Spleen (tissue), 7 donors: Measurements from ENCODE around the gene HSDL1.

Source experiments
- POLR2A ChIP-seq, 3 donors: fragments of 450-650 bp; IDR thresholded peaks; one replicate each; pipeline ENCODE4 v1.5.1; 2017; ENCODE audit warnings: antibody characterized with exemption in 3 of 3, mild to moderate bottlenecking in 1 of 3
- POLR2AphosphoS5 ChIP-seq, 3 donors: sonication (generic); formaldehyde crosslinking; IDR thresholded peaks; one replicate each; pipeline ENCODE4 v1.5.1; 2017; ENCODE audit warnings: antibody characterized with exemption in 3 of 3
- TF ChIP-seq, protein P1 (sequence below), 11 experiments: fragments of 200-600 bp in 7 of 11; fragments of 450-650 bp in 4 of 11; sonication (generic) in 4 of 11; IDR thresholded peaks in 8 of 11; conservative IDR thresholded peaks in 3 of 11; 1 replicate in 7 of 11; 2 replicates in 4 of 11; pipeline versions ENCODE4 v1.4.0 to v1.8.0; 2016 to 2021; ENCODE audit warnings: antibody characterized with exemption in 11 of 11, inconsistent platforms in 4 of 11, mild to moderate bottlenecking in 1 of 11
- donor health status: DM: no; HTN: no; CAD: no; lungs with moderate emphysema.
- donor health status: DM: no; HTN: no; CAD: no.
- donor health status: DM: no; HTN: no; CAD: no.

DNA sequence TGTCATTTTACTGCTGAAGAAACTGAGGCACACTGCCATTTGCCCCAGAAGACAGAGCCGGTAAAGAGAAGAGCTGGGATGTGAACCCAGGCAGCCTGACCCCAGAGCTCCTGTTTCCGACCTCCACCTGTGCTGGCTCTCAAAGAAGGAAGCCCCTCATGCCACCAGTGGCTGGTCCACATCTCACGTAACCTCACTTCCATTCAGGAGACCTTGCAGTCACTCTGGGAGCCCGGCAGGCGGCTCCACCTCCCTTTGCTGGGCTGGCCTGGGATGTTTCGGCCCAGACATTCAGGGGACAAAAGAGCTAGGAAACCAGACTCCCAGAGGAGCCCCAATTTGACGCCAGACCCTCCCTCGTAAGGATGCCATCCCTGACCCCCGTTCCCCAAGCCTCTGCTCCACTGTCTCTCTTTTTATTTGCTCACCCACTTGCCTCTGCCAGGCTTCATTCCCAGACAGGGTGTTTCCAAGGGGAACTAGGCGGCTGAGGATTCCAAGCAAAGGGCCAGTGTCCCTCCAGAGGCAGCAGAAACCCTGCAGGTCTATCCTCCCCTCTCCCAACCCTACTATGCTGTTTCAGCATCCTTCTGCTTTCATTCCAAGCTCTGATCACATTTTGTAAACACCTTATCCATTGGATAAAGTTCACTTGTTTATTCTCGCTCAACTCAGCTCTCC lies 39.1 kb upstream of the HSDL1 start:
- TF ChIP-seq, protein P1, sequence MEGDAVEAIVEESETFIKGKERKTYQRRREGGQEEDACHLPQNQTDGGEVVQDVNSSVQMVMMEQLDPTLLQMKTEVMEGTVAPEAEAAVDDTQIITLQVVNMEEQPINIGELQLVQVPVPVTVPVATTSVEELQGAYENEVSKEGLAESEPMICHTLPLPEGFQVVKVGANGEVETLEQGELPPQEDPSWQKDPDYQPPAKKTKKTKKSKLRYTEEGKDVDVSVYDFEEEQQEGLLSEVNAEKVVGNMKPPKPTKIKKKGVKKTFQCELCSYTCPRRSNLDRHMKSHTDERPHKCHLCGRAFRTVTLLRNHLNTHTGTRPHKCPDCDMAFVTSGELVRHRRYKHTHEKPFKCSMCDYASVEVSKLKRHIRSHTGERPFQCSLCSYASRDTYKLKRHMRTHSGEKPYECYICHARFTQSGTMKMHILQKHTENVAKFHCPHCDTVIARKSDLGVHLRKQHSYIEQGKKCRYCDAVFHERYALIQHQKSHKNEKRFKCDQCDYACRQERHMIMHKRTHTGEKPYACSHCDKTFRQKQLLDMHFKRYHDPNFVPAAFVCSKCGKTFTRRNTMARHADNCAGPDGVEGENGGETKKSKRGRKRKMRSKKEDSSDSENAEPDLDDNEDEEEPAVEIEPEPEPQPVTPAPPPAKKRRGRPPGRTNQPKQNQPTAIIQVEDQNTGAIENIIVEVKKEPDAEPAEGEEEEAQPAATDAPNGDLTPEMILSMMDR (IDR thresholded peaks at IDR 0.05 in 8 of 11, conservative IDR thresholded peaks at IDR 0.05 in 3 of 11) = peak in 7 of 11 experiments; percentile 5 to 55 (median 35)
- TF ChIP-seq POLR2A (IDR thresholded peaks at IDR 0.05) = no peak
- no peak for TF ChIP-seq POLR2AphosphoS5 (IDR thresholded peaks at IDR 0.05)
